ENCODE results near the gene NEK9. TPM values are rescaled to one million over a fixed set of nuclear protein-coding genes. Genes with fewer than 3 reads are reported as not detected.

Gene NEK9
- total RNA-seq, 1 experiment from 2014 or later = 56.5 TPM

- no peaks in the 10 kb centered on the region for H3K27me3 ChIP-seq (ENCODE audit: insufficient read depth, low read length)
- peaks cover 10 to 22% (median 19%) of the 10 kb centered on the region in 3 experiments; a peak in 6 of 7 replicates for H3K36me3 Mint-ChIP-seq (ENCODE audit: insufficient read depth in 1 of 3, low read depth in 3 of 3)
- no peaks in the 10 kb centered on the region for H3K23me2 ChIP-seq (ENCODE audit: insufficient read length, low read depth, low read length, poor library complexity, severe bottlenecking)
- H4K91ac ChIP-seq (ENCODE audit: insufficient read length, low read depth, low read length) = no peak overlapping the region
- H3K79me2 ChIP-seq (ENCODE audit: insufficient read depth, low read length) = no peaks in the 10 kb centered on the region
- H3K4me3 Mint-ChIP-seq = no peak overlapping the region
- H2BK5ac ChIP-seq (ENCODE audit: insufficient read length, low read length) = no peak overlapping the region
- no peak for DNase-seq
- H2BK120ac ChIP-seq (ENCODE audit: low read depth, low read length, poor library complexity, severe bottlenecking) = no peak overlapping the region
- H3K27ac Mint-ChIP-seq = no peak overlapping the region
- no peaks in the 10 kb centered on the region for H3K79me1 ChIP-seq (ENCODE audit: insufficient read depth, low read depth, low read length, poor library complexity, severe bottlenecking)
- no CpG with 5 or more reads among the region's 2 CpGs for WGBS (ENCODE audit: extremely low coverage, insufficient read length, low lambda C conversion rate)
- no peak overlapping the region for H3K14ac ChIP-seq (ENCODE audit: insufficient read depth, low read length)
- no peak overlapping the region for H2BK12ac ChIP-seq (ENCODE audit: insufficient read length, low read depth, low read length)
- no peaks in the 10 kb centered on the region for H3K4me1 ChIP-seq (ENCODE audit: insufficient read depth, low read length)
- H4K5ac ChIP-seq (ENCODE audit: insufficient read length, low read depth, low read length) = no peak overlapping the region
- no peak overlapping the region for H3K4me2 ChIP-seq (ENCODE audit: insufficient read depth, insufficient read length, low read length)
- no peak overlapping the region for H3K56ac ChIP-seq (ENCODE audit: insufficient read length, low read depth, low read length)
- H3K18ac ChIP-seq (ENCODE audit: insufficient read length, low read depth, low read length) = no peak overlapping the region
- no peak for TF ChIP-seq CTCF (conservative IDR thresholded peaks at IDR 0.05)
- H3K9me3 Mint-ChIP-seq = no peaks in the 10 kb centered on the region; a peak in 1 of 5 replicates
- no peak overlapping the region for H2AK5ac ChIP-seq (ENCODE audit: insufficient read length, low read length)
- H2BK20ac ChIP-seq (ENCODE audit: low read depth, low read length, poor library complexity, severe bottlenecking) = no peak overlapping the region
- H4K20me1 ChIP-seq (ENCODE audit: control insufficient read depth, insufficient read depth, insufficient read length) = no peaks in the 10 kb centered on the region
- H3K4me1 Mint-ChIP-seq = peaks cover 2 to 4% of the 10 kb centered on the region in 2 experiments; a peak in 2 of 4 replicates
- H3T11ph ChIP-seq (ENCODE audit: low read length) = no peak overlapping the region
- no peaks in the 10 kb centered on the region for H3K27me3 Mint-ChIP-seq (ENCODE audit: low read depth)
- H4K8ac ChIP-seq (replicated peaks; ENCODE audit: insufficient read length, low read depth, low read length) = no peak overlapping the region
- H3K27ac ChIP-seq (ENCODE audit: insufficient read length, low read depth, low read length) = no peak overlapping the region
- H3K9ac ChIP-seq (ENCODE audit: extremely low read depth, insufficient read length, low read length) = no peak overlapping the region
- no peak overlapping the region for H3K4ac ChIP-seq (ENCODE audit: low read depth, low read length)
- H2BK15ac ChIP-seq (ENCODE audit: low read depth, low read length) = no peak overlapping the region
- H3K23ac ChIP-seq (ENCODE audit: insufficient read length, low read depth, low read length) = no peak overlapping the region
- H3K9me3 ChIP-seq (ENCODE audit: control insufficient read depth, low read depth, low read length) = no peaks in the 10 kb centered on the region
- no peak overlapping the region for H2AFZ ChIP-seq (ENCODE audit: low read length)
Observed at GRCh38 chr14:75141062-75141461, 14.2 kb upstream of the NEK9 start.
